Stimulated activated CD4-positive, alpha-beta T cell treated with anti-CD3 and anti-CD28 coated beads, Interleukin-4, amount 100 ng/mL, for 24 hours (primary cell): Measurements from ENCODE around the gene ART1.

Experiments
- DNase-seq: peaks from one replicate; pipeline ENCODE4 v3.0.0-alpha.2; 2020

Gene ART1

GRCh38 chr11:3667149-3668035 is 22.5 kb downstream of the ART1 start:
- no peak for DNase-seq

- DNase-seq = no peak
These were observed 24.2 kb downstream of the ART1 start for GRCh38 chr11:3669128-3669527.

- DNase-seq = no peak
These were observed 24.8 kb downstream of the ART1 start for GRCh38 chr11:3669742-3670183.

GRCh38 chr11:3671334-3672254 is 26.7 kb downstream of the ART1 start, which contains the start of gene CHRNA10:
Gene CHRNA10, minus strand, starts transcription at chr11:3671384. Its CDS starts 72 bp downstream, at chr11:3671312.
- no peak for DNase-seq

- no peak for DNase-seq
These were observed 29.3 kb downstream of the ART1 start for GRCh38 chr11:3674189-3674588.

- no peak for DNase-seq
These were observed 31.0 kb downstream of the ART1 start for GRCh38 chr11:3675971-3676370.

GRCh38 chr11:3679077-3679476 is 34.1 kb downstream of the ART1 start:
- DNase-seq = no peak

- DNase-seq = no peak
These were observed 38.1 kb downstream of the ART1 start for GRCh38 chr11:3683039-3683438.

GRCh38 chr11:3684129-3684818 is 39.3 kb downstream of the ART1 start:
- no peak for DNase-seq

GRCh38 chr11:3684819-3685172 is 39.9 kb downstream of the ART1 start:
- DNase-seq = no peak

- no peak for DNase-seq
These were observed 41.0 kb downstream of the ART1 start for GRCh38 chr11:3685923-3686322.

- no peak for DNase-seq
These were observed 41.8 kb downstream of the ART1 start for GRCh38 chr11:3686751-3687150.

- DNase-seq = no peak
These were observed 55.5 kb downstream of the ART1 start for GRCh38 chr11:3700410-3700809.

- no peak for DNase-seq
These were observed 56.0 kb downstream of the ART1 start for GRCh38 chr11:3700910-3701309.

- no peak for DNase-seq
These were observed 58.5 kb downstream of the ART1 start for GRCh38 chr11:3703383-3703782.

GRCh38 chr11:3707176-3707575 is 62.2 kb downstream of the ART1 start:
- no peak for DNase-seq

GRCh38 chr11:3709977-3710376 is 65.0 kb downstream of the ART1 start:
- DNase-seq = no peak

GRCh38 chr11:3710485-3711259 is 65.7 kb downstream of the ART1 start:
- no peak for DNase-seq

GRCh38 chr11:3712274-3712673 is 67.3 kb downstream of the ART1 start:
- DNase-seq = no peak
